OCI-LY7 (cell line): Measurements from ENCODE around the gene LBP.

Source experiments
- CTCF ChIP-seq: fragments of 200-600 bp; sonication (generic); conservative IDR thresholded peaks from 2 replicates; pipeline ENCODE4 v1.5.1; 2014; ENCODE audit warnings: mild to moderate bottlenecking, antibody characterized with exemption, low read length, moderate library complexity, mixed read lengths
- EZH2phosphoT487 ChIP-seq: fragments of 200-600 bp; sonication (generic); IDR thresholded peaks from 2 replicates; pipeline ENCODE4 v1.6.1; 2018; ENCODE audit warnings: low read depth, borderline replicate concordance, mild to moderate bottlenecking, mixed run types, antibody characterized with exemption, low read length, moderate library complexity, mixed read lengths

DNA sequence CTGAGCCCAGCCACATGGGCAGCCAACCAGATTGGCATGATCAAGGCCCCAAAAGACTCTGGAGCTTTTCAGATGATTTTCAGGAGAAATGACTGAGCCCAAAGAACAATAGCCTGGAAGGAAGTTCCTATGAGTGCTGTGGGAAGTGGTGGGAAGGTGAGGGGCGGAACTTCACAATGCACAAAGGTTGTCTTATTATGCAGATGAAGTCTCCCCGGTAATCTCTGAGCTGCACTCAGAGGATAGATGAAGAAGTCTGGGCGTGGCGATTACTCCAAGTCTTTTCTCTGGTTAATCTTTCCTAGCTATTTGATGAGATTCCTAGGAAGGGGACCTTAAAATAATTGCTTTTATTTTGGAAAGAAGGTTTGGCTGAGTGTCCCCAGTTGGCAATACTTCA, 36.9 kb downstream of the LBP start:
- TF ChIP-seq CTCF (no peak), EZH2phosphoT487 (no peak)
